D721Med (cell line): ENCODE results near the gene RETREG3.

Source experiments
- DNase-seq: peaks from one replicate; pipeline ENCODE4 v3.0.0; 2011; ENCODE audit warnings: low spot score; ENCODE audit not compliant: insufficient read length
- FAIRE-seq: peaks from 2 replicates; lab custom pipeline; 2011; peaks lifted over from hg19 to GRCh38; lab: Jason Lieb, UNC
- CTCF ChIP-seq: IDR thresholded peaks from 2 replicates; pipeline ENCODE4 v1.5.1; 2012; ENCODE audit warnings: mild to moderate bottlenecking, control low read depth; ENCODE audit not compliant: insufficient read depth; ENCODE audit errors: missing control alignments

RETREG3 gene

GRCh38 chr17:42538482-42538881, 70.7 kb downstream of the RETREG3 start:
- no peak for TF ChIP-seq CTCF
- no peak for FAIRE-seq
- no peak for DNase-seq

- FAIRE-seq, result no peak
- no peak for DNase-seq
- TF ChIP-seq CTCF, result no peak
These were observed 71.2 kb downstream of the RETREG3 start for GRCh38 chr17:42537826-42538451.

GRCh38 chr17:42537156-42537805, 71.9 kb downstream of the RETREG3 start:
- DNase-seq (no peak), FAIRE-seq (no peak)
- TF ChIP-seq CTCF, result no peak

GRCh38 chr17:42536372-42537155, 72.6 kb downstream of the RETREG3 start:
- DNase-seq, result peak; percentile 74
- no peak for TF ChIP-seq CTCF
- FAIRE-seq, result no peak

- no peak for FAIRE-seq
- DNase-seq, result peak; percentile 99
- TF ChIP-seq CTCF, result no peak
These were observed 73.2 kb downstream of the RETREG3 start, which contains the start of gene NAGLU for GRCh38 chr17:42536048-42536371. Gene NAGLU (plus strand): TSS chr17:42536241. CDS start chr17:42536273, 32 bp downstream.

- no peak for TF ChIP-seq CTCF
- DNase-seq (no peak), FAIRE-seq (no peak)
These were observed 73.8 kb downstream of the RETREG3 start for GRCh38 chr17:42535155-42536047.
